IPS DF 6.9 (cell line): Measurements from ENCODE around the gene PUM1.
"Not testable (repeated sequence)": the region's sequence is repeated elsewhere in the genome, so short reads cannot be mapped to it uniquely, and the experiment has no call there.

Experiments
- DNase-seq: peaks from one replicate; pipeline ENCODE4 v3.0.0-alpha.2; 2013; ENCODE audit warnings: low read depth, low spot score
- H3K27ac ChIP-seq: one replicate; pipeline ENCODE4 v1.5.1; 2013; ENCODE audit warnings: low read length, control low read depth
- H3K27me3 ChIP-seq: 2 replicates; pipeline ENCODE4 v1.6.1; 2013; ENCODE audit warnings: mild to moderate bottlenecking, low read length; ENCODE audit not compliant: control insufficient read depth, insufficient read depth
- H3K36me3 ChIP-seq: 2 replicates; pipeline ENCODE4 v1.6.1; 2013; ENCODE audit warnings: low read length; ENCODE audit not compliant: control insufficient read depth, insufficient read depth
- H3K4me1 ChIP-seq: 2 replicates; pipeline ENCODE4 v1.6.1; 2013; ENCODE audit warnings: low read length; ENCODE audit not compliant: control insufficient read depth, insufficient read depth
- H3K4me3 ChIP-seq: 2 replicates; pipeline ENCODE4 v1.5.1; 2013; ENCODE audit warnings: mild to moderate bottlenecking, low read length
- H3K9me3 ChIP-seq: 2 replicates; pipeline ENCODE4 v1.6.1; 2013; ENCODE audit warnings: low read length, inconsistent platforms; ENCODE audit not compliant: control insufficient read depth, insufficient read depth
- WGBS: extraction: QIAGEN DNeasy Blood & Tissue Kit; methylation state at CpG from one replicate; pipeline ENCODE4 v1.1.7; 2013; ENCODE audit warnings: mixed read lengths, missing lambda C conversion rate; ENCODE audit not compliant: insufficient read length, insufficient coverage; 5-methylcytosine and 5-hydroxymethylcytosine counted together

The PUM1 gene

DNA sequence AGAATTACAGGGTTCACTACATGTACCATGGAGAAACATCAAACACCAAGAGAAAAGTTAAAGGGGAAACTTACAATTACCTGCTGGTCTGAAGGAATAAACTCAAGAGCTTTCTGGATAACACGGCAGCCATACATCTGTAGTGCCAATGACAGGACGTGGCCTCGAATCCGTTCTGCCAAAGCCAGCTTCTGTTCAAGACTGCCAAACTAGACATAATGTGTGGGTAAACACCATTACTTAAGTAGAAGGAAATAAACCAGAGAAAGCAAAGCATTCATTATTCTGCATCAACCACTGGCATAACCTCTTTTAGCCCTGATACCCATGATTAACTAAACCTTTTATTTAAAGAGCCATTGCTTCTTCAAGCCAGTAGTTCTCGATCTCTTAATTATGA is 115.5 kb downstream of the PUM1 start:
- no CpG with 5 or more reads among the region's 5 CpGs for WGBS
- DNase-seq: no peak
- no peak overlapping the region for H3K27ac ChIP-seq
- H3K9me3 ChIP-seq: no peaks in the 10 kb centered on the region
- no peaks in the 10 kb centered on the region for H3K4me1 ChIP-seq
- H3K27me3 ChIP-seq: no peaks in the 10 kb centered on the region
- no peak overlapping the region for H3K4me3 ChIP-seq
- H3K36me3 ChIP-seq: peaks cover 30% of the 10 kb centered on the region; the same call in 1 of the 2 replicates

DNA sequence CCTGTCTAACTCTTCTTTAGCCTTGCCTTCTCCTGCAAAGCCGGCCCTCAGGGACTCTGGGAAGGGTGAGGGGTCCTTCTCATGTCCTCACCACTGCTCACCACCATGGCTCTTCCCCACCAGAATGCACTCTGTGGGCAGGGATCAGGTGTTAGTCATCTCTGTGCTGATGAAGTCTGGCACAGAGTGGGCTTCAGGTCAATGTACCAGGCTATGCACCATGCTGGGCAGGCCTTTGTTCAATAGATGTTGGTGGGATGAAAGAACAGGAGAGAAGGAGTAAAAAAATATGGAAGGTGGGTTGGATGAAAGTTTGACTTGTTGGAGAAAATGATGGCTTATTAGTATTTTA is 116.1 kb downstream of the PUM1 start:
- H3K27me3 ChIP-seq, H3K4me1 ChIP-seq, H3K27ac ChIP-seq, H3K4me3 ChIP-seq, DNase-seq, H3K9me3 ChIP-seq: not testable (repeated sequence)
- peaks cover 34% of the 10 kb centered on the region; the same call in 1 of the 2 replicates for H3K36me3 ChIP-seq
- WGBS: no CpG with 5 or more reads among the region's 1 CpG

DNA sequence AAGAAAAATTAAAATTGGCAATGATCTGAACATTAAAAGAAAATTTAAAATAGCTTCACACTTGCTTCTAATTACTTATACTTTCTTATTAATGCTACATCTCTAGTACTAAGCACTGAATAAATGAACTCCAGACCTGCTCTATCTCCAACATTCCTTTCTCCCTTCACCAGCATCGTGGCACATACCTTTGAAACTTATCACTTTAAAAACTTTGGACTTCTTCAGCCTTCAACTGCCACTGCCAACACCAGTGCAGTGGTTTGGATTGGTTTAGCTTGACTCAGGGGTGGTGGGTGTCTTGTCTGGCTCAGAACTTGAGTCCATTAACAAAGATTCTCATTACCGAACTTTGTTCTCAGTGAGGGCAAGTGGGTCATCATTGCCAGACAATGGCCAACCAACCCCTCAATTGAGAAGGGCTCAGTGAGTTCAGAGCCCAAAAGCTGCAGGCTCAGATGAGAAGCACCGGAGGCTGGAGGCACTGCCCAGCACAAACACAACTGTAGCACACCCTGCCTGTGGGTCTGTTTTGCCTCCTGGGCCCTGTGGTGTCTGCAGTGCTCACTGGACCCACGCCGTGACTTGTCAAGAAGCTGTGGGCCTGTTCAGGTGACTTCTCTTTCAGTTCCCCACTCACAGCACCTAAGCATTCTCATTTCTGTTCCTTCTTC is 116.6 kb downstream of the PUM1 start:
- H3K4me1 ChIP-seq, H3K27ac ChIP-seq, DNase-seq, H3K27me3 ChIP-seq, H3K4me3 ChIP-seq, H3K9me3 ChIP-seq: not testable (repeated sequence)
- WGBS: no CpG with 5 or more reads among the region's 5 CpGs
- H3K36me3 ChIP-seq: peaks cover 31% of the 10 kb centered on the region; the same call in 1 of the 2 replicates

DNA sequence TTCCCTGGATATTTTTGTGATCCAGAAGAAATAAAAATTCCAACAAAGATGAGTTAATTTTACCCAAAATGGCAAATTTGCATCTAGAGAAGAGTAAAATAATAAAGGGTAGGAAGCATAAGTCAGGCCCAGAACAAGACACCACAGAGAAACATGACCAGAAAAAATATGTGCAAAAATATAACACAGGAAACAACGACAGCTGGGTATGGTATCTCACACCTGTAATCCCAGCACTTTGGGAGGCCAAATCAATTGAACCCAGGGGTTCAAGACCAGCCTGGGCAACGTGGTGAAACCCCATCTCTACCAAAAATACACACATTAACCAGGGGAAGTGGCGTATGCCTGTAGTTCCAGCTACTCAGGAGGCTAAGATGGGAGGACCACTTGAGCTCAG is 117.2 kb downstream of the PUM1 start:
- Histone ChIP-seq H3K36me3 (peaks cover 27% of the 10 kb centered on the region; the same call in 1 of the 2 replicates), H3K4me1 (no peaks in the 10 kb centered on the region), H3K4me3 (no peak overlapping the region), H3K27me3 (no peaks in the 10 kb centered on the region), H3K27ac (no peak overlapping the region), H3K9me3 (no peaks in the 10 kb centered on the region)
- no CpG with 5 or more reads among the region's 3 CpGs for WGBS
- DNase-seq: no peak

DNA sequence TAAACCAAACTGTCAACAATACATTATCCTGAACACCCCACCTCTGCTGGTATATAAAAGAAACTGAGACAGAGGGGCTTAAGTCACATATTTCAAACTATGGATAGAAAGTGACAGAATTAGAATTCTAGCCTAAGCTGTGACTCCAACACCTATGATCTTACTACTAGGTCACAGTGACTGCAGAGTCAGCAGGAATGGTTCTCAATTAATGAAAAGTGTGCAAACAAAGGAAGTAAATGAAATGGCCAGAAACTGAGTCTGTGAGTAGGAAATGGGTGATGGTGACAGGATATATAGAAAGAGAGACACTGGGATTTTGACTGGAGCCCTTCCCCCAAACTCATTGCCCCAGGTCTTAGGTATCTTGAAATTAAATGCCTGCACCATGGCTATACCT is 118.3 kb downstream of the PUM1 start:
- no peak overlapping the region for H3K27ac ChIP-seq
- H3K4me3 ChIP-seq: no peak overlapping the region
- no peaks in the 10 kb centered on the region for H3K27me3 ChIP-seq
- H3K4me1 ChIP-seq: no peaks in the 10 kb centered on the region
- H3K9me3 ChIP-seq: no peaks in the 10 kb centered on the region
- H3K36me3 ChIP-seq: peaks cover 30% of the 10 kb centered on the region; the same call in 1 of the 2 replicates
- DNase-seq: no peak

DNA sequence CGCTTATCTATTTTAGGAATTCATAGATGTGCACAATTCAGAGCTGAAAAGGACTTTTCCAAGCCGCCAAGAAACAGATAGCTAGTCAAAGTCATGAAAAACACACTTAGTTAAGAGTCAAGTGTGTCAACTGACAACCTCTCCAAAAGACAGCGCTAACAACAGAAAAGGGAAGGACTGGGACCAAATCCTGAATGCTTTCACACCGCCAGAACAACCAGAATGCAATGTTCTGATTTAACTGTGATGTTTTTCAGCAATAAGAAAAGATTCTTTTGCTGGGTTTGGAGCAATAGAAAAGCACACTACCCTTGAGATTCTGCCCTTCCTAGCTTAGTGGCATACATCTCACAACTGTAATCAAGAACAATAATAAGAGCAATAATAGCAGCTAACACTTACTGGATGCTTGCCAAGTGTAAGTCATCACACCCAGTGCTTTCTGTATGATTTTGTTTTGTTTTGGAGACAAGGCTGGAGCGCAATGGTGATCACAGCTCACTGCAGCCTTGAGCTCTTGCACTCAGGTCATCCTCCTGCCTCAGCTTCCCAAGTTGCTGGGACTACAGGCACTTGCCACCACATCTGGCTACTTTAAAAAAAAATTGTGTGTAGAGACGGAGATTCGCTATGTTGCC is 123.1 kb downstream of the PUM1 start:
- Histone ChIP-seq H3K4me3 (no peak overlapping the region), H3K27ac (no peak overlapping the region), H3K36me3 (peaks cover 25% of the 10 kb centered on the region; the same call in 1 of the 2 replicates), H3K27me3 (no peaks in the 10 kb centered on the region), H3K4me1 (no peaks in the 10 kb centered on the region), H3K9me3 (no peaks in the 10 kb centered on the region)
- DNase-seq: no peak
- no CpG with 5 or more reads among the region's 7 CpGs for WGBS

DNA sequence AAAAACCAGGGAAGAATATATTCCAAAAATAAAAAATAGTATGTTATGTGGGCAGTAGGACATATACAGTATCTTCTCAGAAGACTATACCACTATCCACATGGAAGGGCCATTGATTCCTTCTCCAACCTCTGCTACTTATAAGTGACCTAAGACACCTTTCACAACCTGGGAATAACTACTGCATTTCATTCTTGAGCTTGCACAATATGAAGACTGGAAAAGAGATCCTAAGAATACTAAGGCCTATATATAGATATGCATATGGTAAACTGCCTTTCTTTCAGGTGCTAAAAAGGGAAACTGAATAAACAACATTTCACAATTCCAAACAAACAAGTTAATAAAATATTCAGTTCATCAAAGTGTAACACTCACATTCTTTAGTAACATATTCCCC is 125.0 kb downstream of the PUM1 start:
- Histone ChIP-seq H3K4me3 (no peak overlapping the region), H3K27ac (no peak overlapping the region), H3K4me1 (no peaks in the 10 kb centered on the region), H3K27me3 (no peaks in the 10 kb centered on the region), H3K36me3 (peaks cover 33% of the 10 kb centered on the region), H3K9me3 (no peaks in the 10 kb centered on the region)
- no peak for DNase-seq

DNA sequence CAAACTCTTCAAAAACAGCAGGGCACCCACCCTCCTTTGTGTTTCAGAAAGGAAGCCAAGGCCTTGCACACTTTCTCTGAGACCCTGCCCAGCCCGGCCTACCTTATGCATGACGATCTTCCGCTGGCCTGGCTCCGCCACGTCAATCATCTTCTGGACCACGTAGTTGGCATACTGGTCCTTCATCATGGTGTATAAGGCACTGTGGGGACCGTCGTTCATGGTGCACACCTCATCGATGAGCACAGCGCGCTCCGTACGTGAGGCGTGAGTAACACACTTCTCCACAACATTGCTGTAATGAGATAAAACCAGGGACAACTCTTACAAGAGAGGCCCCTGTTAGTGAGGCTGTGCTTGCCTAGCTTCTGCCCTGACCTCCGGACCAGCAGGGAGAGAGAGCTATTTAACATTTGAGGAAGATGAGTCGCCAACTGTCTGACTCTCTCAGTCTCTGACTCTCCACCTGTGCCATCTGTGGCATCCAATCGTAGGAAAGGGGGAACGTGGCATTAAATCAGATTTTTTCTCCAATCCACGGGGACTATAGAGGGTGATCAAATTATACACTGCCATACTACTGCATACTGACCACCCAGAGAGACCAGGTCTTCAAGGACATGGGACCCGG is 128.9 kb downstream of the PUM1 start:
- Histone ChIP-seq H3K4me1 (no peaks in the 10 kb centered on the region), H3K4me3 (no peak overlapping the region), H3K36me3 (peaks cover 29% of the 10 kb centered on the region), H3K9me3 (no peaks in the 10 kb centered on the region), H3K27me3 (no peaks in the 10 kb centered on the region), H3K27ac (no peak overlapping the region)
- WGBS: no CpG with 5 or more reads among the region's 20 CpGs
- DNase-seq: no peak

DNA sequence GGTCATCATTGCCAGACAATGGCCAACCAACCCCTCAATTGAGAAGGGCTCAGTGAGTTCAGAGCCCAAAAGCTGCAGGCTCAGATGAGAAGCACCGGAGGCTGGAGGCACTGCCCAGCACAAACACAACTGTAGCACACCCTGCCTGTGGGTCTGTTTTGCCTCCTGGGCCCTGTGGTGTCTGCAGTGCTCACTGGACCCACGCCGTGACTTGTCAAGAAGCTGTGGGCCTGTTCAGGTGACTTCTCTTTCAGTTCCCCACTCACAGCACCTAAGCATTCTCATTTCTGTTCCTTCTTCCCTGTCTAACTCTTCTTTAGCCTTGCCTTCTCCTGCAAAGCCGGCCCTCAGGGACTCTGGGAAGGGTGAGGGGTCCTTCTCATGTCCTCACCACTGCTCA is 129.8 kb downstream of the PUM1 start:
- not testable (repeated sequence) for H3K4me1 ChIP-seq, H3K27ac ChIP-seq, H3K4me3 ChIP-seq, H3K9me3 ChIP-seq, DNase-seq, H3K27me3 ChIP-seq
- WGBS: no CpG with 5 or more reads among the region's 4 CpGs
- H3K36me3 ChIP-seq: peaks cover 28% of the 10 kb centered on the region

DNA sequence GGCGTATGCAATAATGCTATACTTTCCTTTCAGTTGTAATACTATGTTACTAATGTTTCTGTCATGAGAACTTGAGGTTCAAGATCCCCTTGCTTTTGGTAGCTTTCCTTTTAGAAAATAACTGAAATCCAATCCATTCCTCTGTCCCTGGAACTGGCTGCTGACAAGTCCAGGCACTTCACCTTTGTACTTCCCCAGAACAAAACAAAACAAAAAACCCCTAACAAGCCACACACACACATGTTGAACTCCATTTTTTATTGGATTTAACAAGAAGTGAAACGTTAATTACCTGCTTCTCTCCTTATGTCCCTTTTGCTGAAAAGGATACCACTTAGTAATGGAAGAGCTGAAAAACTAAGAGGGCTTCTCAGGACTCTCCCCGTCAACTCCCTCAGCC is 130.9 kb downstream of the PUM1 start:
- Histone ChIP-seq H3K4me1 (no peaks in the 10 kb centered on the region), H3K36me3 (peaks cover 23% of the 10 kb centered on the region), H3K9me3 (no peaks in the 10 kb centered on the region), H3K4me3 (no peak overlapping the region), H3K27ac (no peak overlapping the region), H3K27me3 (no peaks in the 10 kb centered on the region)
- no peak for DNase-seq
- no CpG with 5 or more reads among the region's 3 CpGs for WGBS

DNA sequence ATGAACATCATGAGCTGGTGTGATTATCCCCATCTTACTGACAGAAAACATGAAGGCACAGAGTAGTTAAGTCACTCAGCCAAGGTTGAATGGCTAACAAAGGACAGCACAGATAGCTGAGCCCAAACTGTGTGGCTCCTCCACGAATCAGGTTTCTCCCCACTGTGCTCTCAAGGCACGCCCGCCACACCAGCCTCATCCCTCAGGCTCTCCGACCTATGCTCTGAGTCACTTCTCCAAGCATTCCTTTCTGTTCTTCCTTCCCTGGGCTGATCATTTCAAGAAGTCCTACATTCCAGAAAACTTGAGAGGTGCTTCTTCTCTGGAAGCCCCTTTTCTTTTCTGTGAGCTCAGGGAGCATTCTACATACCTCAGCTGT is 131.7 kb downstream of the PUM1 start:
- no peak overlapping the region for H3K4me3 ChIP-seq
- no peak overlapping the region for H3K27ac ChIP-seq
- no peaks in the 10 kb centered on the region for H3K9me3 ChIP-seq
- no peaks in the 10 kb centered on the region for H3K27me3 ChIP-seq
- H3K36me3 ChIP-seq: peaks cover 23% of the 10 kb centered on the region
- WGBS: no CpG with 5 or more reads among the region's 4 CpGs
- DNase-seq: no peak
- H3K4me1 ChIP-seq: no peaks in the 10 kb centered on the region
